Stimulated activated CD4-positive, alpha-beta T cell treated with anti-CD3 and anti-CD28 coated beads, Interleukin-15, amount 100 ng/mL, for 48 hours (primary cell): ENCODE measurements around the gene C2orf42.
"Not testable (repeated sequence)": the region's sequence is repeated elsewhere in the genome, so short reads cannot be mapped to it uniquely, and the experiment has no call there.

Experiments used
- DNase-seq, 2 donors: peaks; one replicate each; pipeline ENCODE4 v3.0.0-alpha.2; 2020; ENCODE audit warnings: low read depth in 2 of 2

Gene C2orf42

DNA sequence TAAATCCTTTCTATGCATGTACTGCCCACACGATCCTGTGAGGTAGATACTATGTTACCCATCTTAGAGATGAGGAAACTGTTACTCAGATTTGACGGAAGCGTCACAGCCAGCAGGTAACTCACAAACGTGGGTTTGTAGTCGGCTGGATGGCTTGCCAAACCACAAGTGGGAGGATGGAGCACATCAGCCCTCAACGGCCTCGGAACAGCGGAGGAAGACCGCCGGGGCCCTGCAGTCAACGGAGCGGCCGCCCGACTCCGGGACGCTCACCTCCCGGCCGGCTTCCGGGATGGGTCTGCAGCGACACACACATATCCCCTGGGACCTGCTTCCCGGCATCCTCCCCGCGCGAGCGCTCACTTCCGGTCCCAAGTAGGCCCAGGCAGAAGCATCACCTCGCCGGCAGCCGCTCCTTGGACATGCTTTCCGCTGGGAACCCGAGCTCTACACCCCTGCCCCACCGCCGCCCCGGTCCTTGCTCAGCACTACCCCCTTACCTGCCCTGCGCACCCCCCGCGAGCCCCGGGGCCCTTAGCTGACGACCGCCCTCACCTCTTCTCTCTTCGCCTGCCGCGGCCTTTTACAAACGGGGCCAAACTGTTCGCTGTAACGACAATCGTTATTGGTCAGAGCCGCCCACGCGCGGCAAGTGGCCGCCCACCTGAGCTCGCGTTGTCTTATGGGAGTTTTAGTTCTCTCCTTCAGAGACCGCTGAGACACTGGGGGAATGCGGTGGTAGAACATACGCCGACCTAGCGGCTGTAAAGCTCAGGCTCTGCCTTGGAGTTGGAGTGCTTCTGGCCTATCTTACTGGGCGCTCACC is at the start of gene C2orf42:
Gene C2orf42 (minus strand): TSS at position 602 of the 826 bp plus-strand sequence. CDS start 9,034 bp downstream, outside the sequence.
- DNase-seq: peak; percentile 95 to 97

DNA sequence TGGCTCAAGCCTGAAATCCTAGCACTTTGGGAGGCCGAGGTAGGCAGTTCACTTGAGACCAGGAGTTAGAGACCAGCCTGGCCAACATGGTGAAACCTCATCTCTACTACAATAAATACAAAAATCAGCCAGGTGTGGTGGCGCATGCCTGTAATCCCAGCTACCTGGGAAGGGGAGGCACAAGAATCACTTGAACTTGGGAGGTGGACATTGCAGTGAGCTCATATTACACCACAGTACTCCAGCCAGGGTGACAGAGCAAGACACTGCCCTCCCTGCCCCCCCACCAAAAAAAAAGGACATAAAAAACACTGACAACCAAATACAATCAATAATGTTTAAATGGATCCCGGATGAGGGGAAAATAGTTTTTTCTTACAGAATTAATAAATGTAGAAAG is 49.8 kb upstream of the C2orf42 start:
- DNase-seq: no peak

DNA sequence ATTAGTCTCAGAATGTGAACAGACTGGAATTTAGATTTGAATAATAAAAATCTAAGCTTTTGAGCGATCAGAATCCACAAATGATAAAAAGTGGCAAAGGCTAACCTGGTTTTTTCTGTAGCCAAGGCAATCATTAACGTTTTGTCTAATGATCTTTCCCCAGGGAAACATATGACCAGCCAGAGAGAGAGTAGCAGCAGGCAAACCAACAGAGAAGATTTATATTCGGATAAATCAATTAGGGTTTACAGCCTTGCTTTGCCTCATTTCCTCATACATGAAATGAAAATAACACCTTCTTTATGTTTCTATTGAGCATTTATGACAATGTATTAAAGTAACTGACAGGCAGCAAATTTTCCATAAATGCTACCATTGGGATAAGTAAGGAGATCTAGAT is 43.1 kb upstream of the C2orf42 start:
- no peak for DNase-seq

DNA sequence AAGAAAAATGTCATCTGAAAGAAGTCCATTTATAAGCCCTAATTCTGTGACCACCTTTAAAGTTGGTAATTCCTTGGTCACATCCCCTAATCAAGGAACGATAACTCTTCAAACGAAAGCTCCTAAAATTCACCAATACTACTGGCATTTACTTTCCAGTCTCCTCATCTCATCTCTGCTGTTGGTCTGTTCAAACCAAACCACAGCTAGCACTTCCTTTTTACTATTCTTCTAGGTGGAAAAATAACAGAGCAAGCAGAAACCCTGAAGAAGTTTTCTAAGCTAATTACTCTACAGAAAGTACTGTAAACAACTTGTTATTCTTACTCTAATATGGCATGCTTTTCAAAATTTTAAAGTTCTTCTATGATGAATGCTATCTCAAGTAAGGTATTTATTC is 36.0 kb upstream of the C2orf42 start:
- DNase-seq: no peak

DNA sequence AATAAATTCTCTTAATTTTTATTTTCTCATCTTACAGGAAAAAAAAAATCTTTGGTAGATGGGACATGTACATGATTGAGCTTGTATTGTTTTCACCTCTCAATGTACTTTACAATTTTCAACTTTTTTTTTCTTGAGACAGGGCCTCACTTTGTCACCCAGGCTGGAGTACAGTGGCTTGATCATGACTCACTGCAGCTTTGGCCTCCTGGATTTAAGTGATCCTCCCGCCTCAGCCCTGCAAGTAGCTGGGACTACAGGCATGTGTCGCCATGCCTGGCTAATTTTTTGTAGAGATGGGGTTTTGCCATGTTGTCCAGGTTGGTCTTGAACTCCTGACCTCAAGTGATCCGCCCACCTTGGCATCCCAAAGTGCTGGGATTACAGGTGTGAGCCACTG is 32.5 kb upstream of the C2orf42 start:
- not testable (repeated sequence) for DNase-seq

DNA sequence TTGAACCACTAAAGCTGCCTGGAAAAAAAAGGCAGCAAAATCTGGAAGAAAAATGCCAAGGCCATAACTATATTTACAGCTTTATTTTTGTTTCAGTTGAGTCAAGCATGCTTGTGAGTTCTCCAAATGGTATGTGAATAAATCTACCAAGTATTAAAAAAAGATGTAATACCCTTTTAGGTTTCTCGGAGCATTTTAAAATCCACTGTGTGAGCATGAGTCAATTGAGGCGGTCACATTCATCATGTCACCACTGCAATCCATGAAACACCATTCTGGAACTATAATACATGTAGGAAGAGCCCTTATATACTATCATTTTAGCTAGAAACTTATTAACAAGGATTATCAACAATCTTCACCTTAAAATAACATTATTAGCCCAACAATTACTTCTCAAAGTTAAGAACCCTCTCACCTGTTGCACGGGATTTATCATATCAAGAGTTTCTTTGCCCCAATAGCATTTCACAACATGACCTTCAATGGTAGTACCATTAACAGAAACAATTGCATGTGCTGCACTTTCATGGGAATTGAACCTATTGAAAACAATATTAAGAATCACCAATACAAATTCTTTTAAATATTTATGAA is 24.2 kb upstream of the C2orf42 start:
- DNase-seq: no peak

DNA sequence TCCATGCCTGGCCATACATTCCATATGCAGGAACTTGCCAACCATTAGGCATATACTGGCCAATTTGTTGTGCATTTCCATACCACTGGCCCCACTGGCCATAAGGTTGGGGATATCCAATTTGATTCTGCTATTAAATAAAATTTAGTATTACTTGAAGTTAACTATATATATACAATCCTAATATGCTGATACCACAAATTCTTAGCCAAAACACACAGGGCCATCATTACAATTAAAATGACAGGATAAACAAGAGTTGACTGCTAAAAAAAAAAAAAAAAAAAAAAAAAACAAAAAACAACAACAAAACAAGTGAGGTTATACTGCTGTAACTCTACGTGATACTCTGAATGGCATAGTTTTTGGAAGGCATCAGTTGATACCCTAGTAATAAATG is 23.5 kb upstream of the C2orf42 start:
- DNase-seq: no peak

DNA sequence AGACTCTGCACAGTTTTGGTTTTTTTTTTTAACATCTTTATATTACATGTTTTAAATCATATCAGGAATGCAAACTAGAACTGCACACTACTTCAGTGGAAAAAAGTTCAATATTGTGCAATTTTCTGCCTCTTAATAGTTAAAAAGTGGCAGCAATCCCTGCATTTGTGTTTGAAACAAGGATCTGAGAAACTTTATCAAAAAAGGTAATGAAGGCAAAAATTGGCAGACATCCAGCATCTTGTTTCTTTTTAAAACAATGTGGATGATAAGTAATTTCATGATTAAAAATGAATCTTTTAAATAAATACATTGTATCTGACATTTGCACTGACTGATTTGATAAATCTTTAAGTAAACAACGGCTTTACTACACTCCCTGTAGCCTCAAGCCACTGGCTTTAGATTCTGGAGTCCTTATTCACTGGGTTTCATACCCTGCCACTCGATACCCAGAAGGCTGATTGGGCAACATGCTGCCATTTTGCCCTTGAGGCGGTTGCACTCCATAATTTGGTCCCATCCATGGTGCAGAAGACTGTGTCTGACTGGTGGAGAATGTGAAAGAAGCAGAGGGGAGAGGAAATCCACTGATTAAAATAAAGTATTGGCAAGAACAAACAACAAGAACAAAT is 21.6 kb upstream of the C2orf42 start:
- DNase-seq: no peak

DNA sequence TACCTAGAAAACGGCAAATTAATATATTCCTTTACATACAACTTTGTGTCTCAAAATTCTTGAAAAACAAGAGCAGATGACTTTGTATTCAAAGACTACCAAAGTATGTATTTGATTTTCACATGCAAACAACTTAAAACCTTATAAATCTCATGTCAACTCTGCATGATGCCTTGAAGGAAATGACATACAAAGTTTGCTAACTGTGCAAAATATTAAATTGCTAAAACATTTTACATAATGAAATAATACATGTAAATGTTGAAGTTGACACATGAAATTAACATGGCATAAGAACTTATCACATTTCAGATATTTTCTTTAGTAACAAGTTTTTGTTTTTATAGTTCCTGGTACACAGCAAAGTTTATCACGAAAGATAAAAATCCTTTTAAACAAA is 20.8 kb upstream of the C2orf42 start:
- DNase-seq: no peak

DNA sequence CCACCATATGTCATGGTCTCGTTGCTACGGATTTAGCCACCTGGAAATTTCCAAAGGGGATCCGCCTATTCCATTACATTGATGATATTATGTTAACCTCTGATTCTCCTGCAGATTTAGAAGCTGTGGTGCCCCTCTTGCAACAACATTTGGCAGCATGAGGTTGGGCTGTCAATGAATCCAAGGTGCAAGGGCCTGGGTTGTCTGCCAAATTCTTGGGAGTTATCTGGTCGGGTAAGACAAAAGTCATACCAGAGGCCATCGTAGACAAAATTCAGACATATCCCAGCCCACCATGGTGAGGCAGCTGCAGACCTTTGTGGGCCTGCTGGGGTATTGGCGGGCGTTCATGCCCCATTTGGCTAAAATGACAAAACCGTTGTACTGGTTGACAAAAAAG is 13.6 kb upstream of the C2orf42 start:
- no peak for DNase-seq

DNA sequence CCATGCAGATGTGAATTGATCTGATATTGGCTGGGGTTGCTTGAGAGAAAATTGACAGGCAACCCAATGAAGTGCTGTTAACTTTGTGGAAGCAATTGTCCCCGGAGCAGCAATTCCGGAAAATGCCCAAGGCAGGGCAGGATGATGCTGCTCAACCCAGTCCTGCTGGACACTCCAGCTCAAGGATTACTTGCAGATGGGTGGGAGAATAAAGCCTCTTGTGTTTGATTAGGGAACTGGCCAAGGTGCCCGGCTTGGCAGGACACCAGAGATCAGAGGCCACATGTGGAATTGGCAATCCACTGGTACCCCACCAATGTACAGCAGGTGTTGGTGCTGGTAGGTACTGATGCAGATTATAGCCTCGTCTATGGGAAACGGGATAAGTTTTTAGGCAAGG is 12.3 kb upstream of the C2orf42 start:
- no peak for DNase-seq

DNA sequence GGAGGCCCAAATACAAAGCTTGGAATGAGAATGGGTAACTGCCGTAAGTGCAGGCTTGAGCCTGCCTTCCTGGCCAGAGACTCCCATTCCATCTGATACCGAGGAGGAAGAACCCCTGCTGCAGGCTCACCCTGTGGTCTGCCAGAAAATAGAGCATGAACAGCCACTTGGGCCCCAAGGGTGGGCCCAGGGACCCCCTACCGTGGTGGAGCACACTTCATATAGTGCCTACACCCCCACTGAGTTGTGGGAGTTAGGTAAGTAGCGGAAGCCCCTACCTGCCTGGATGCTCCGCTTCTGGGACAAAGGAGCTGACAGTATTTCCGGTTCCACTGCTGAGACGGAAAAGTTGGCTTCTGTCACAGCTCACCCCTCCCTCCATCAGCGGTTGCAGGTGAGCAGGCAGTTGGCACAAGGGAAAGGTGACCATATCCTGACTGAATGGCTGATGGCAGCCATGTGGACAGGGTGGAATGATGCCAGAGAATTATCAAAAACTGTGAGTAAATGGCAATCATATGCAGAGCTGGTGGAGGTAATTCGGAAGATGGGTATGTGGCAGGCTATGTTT is 11.5 kb upstream of the C2orf42 start:
- DNase-seq: no peak

DNA sequence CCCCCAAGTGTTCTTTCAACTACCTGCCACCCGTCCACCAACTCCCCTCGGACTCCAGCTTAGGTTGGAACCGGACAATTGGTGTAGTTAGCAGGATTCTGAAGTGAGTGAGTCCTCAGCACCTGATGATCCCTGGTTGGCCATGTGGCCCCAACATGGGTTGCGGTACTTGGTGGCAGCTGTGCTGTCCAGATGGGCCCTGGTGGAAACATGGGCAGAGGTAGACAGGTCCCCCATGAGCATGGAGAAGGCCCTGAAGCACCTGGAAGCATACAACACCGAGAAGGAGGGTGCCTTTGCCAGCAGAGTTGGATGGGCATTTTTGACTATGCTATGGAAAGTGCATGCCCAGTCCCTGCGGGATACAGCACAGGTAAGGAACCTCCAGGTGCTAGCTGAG is 11.0 kb upstream of the C2orf42 start:
- DNase-seq: no peak

DNA sequence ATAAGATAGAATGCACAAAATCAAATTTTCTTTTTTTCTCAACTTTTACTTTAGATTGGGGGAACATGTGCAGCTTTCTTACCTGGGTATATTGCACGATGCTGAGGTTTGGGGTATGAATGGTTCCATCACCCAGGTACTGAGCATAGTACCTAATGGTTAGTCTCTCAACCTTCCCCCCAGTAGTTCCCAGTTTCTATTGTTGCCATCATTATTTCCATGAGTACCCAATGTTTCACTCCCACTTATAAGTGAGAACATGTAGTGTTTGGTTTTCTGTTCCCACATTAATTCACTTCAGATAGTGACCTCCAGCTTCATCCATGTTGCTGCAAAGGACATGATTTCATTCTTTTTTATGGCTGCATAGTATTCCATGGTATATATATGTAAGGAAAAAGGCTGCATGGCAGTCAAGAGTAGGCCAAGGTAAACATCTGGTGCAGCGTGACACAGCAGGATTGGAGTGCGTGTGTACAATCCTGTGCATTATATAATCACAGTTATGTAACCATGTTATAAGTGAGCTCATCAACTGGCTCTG is 10.5 kb upstream of the C2orf42 start:
- DNase-seq: no peak

DNA sequence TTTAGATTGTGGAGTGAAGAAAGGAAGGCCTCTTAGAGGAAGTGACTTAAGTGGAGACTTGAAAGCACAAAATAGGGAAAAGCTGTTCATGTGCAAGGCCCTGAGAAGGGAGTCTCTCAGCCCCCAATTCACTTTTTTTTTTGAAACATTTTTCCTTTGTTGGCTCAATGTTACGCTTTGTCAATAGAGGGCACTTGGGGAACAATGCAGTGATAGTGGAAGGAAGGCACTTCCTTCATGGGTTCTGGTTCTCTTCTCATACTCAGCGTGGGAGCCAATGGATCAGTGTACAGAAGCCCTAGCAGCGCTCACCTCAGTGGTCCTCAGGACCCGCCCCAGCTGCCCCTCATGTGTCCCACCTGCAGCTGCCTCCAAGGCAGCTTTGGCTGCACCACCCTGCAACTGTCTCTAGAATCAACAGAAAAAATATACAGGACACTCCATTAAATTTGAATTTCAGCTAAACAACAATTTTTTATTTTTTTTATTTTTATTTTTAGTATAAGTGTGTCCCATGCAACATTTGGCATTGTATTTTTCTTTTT is 8.6 kb upstream of the C2orf42 start:
- DNase-seq: no peak

DNA sequence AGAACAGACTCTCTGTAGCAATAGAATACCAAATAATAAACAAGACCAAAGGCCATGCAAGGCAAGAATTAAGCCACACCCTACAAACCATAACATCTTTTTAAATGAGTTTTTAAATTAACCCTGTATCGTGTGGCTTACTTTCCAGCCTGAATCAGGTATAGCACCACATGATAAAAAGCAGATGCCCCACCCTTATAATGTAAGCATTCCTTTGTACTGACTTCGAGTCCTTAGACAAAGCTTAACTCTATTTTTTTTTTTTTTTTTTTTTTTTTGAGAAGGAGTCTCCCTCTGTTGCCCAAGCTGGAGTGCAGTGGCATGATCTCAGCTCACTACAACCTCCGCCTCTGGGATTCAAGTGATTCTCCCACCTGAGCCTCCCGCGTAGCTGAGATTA is 1.7 kb upstream of the C2orf42 start:
- DNase-seq: no peak

DNA sequence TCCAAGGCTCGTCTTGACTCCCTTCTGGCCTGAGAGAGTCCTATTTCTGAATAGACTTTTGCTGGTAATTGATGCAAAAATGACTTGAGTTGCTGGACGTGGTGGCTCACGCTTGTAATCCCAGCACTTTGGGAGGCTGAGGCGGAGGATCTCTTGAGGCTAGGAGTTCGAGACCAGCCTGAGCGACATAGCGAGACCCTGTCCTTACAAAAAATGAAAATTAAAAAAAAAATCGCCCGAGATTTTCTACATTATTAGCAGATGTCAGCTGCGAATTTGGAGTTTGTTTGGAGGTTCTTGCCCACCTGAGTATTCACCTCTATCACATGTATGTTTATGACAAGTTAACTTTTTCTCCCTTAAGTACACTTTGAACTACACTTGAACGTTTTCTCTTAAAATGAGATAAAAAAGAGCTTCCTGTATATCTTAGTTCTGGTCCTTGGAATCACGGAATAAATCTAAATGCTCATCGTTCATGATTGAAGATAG is 471 bp upstream of the C2orf42 start:
- no peak for DNase-seq

DNA sequence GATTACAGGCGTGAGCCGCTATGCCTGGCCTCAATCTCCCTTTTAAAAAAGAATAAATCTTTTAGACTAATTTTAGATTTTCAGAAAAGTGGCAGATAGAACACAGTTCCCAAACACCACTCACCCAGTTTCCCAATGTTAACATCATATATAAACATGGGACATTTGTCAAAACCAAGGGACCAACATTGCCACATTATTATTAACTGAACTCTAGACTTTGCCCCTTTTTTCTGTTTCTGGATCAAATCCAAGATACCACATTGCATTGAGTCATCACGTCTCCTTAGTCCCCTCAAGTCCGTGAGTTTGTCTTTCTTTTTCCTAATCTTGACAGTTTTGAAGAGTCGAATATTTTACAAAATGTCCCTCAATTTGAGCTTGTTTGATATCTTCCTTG is 2.4 kb downstream of the C2orf42 start:
- DNase-seq: no peak

DNA sequence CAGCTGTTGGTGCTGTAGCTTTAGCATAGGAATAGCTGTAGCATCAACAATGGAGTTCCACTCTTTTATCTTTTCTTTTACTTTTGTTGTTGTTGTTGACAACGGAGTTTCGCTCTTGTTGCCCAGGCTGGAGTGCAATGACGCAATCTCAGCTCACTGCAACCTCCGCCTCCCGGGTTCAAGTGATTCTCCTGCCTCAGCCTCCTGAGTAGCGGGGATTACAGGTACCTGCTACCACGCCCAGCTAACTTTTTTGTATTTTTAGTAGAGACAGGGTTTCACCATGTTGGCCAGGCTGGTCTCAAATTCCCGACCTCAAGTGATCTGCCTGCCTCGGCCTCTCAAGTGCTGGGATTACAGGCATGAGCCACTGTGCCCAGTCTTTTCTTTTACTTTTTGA is 3.6 kb downstream of the C2orf42 start:
- DNase-seq: not testable (repeated sequence)

DNA sequence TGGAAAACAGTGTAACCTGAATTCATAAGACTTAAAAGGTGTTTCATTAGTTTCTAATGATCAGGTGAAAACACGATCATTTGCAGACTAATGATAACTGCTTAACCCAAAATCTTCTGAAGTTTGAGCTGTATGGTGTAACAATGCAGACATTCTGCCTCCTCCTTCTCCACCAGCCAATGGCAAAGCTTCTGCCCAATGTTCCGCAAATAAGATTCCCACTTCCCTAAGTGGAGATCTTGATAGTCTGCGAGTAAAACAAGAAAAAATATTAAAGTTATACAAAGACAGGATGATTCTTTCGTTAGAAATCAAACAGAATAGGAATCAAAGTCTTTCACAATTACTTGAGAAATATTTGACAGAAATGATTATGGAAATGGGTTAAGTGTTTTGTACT is 8.1 kb downstream of the C2orf42 start:
- no peak for DNase-seq

DNA sequence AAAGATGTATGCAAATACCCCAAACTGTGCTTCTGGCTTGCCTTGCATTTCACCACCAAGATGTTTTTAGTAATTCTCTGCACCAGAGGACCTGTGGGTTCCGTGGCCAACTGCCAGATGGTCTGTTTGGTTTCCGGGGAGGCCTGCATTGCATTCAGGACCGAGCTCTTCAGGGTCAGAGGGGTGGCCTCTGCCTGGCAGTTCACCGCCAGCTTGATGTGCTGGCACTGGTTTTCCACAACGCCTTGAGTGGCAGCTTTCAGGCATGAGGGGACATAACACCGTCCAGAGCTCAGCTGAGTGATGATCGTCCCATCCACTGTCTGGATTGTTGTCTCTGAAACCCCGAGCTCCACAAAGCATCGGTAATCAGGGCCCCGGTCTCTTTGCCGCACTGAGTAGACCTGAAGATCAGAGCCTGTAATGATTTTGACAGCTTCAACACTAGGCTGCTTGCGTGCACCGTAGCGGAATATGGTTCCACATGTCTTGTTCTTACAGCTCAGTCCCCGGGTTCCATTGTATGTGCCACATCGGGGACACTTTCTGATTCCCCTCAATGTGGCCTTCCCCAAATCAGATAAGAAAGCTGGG is 9.4 kb downstream of the C2orf42 start:
- DNase-seq: no peak

DNA sequence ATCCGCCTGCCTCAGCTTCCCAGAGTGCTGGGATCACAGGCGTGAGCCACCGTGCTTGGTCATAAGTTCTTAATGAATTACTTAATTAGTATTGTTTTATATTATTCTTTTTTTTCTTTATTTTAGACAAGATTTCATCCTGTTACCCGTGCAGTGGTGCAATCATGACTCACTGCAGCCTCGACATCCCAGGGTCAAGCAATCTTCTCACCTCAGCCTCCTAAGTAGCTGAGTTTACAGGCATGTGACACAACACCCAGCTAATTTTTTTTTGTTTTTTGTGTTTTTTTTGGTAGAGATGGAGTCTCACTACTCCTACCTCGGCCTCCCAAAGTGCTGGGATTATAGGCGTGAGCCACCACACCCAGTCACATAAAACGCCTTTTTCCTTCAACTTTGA is 17.3 kb downstream of the C2orf42 start:
- DNase-seq: no peak
